GOT3 (cell line): ENCODE data around the gene KLHDC8B.
"Not testable (repeated sequence)": the region's sequence is repeated elsewhere in the genome, so short reads cannot be mapped to it uniquely, and the experiment has no call there.

Source experiments
- DNase-seq: peaks from one replicate; lab custom pipeline; 2025; ENCODE audit warnings: mixed read lengths; lab: John Stamatoyannopoulos, UW

The KLHDC8B gene

DNA sequence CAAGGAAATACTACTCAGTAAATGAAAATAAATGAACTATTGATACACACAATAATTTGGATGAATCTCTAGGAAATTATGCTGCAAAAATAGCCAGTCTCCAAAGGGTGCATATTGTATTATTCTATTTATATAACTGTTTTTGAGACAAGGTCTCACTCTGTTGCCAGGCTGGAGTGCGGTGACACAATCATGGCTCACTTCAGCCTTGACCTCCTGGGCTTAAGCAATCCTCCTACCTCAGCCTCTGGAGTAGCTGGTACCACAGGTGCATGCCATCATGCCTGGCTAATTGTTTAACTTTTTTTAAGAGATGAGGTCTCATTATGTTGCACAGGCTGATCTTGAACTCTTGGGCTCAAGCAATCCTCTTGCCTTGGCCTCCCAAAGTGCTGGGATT lies 12.5 kb downstream of the KLHDC8B start:
- no peak for DNase-seq

DNA sequence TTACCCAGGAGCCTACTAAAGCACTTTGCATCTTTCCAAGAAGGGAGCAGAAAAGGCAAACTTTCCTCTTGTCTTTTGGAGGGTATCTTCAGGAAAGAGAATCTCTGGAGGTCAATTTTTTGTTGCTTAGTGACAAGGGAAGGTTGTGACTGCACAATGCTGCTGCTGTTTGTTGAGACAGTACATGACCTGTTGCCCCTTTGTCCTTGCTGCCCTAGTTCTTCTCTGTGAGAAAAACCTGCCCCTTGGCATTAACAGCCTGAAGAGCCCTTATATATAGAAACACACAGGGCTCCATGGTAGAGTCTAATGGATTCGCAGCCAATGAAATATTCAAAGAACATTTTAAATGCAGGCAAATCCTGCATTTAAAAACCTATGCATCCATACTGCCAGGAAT lies 20.3 kb downstream of the KLHDC8B start:
- no peak for DNase-seq

DNA sequence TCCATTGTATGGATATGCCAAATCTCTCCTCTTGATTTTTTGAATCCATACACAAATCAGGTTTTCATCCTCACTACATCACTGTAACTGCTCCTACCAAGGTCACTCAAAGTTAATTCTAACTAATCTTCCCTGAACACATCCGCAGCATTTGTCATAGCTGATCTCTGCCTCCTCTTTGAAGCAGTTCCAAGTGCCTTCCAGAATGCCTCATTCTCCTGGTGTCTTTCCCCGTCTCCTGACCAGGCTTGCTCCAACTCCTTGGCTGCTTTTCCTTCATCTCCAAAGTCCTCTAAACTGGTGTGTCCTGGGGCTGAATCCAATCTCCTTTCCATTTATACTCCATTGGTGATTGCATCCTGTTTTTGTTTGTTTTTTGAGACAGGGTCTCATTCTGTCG lies 26.8 kb downstream of the KLHDC8B start:
- no peak for DNase-seq

DNA sequence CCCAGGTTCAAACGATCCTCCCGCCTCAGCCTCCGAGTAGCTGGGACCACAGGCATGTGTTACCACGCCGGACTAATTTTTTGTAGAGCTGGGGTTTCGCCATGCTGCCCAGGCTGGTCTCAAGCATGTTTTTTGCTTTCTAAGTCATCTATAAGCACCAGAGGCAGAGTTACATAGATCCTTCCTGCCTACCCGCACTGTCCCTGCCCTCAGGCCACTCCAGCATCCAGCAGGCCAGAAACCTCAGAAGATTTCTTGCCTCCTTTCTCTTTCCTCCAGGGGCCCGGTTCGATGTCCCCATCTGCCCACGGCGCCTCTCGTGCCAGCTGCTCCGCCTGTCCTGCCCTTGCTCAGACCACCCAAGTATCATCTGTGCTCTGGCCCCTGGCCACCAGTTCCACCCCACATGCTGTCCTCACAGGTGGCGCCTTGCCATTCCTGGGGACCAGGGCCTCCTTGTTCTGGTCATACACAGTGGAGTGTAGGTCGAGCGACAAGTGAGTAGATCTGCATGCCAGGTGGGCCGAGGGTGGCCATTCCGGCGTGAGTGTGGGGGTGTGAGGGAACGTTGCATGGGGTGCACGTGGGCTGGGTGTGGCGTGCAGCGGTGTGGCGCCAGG lies 27.3 kb downstream of the KLHDC8B start:
- no peak for DNase-seq

DNA sequence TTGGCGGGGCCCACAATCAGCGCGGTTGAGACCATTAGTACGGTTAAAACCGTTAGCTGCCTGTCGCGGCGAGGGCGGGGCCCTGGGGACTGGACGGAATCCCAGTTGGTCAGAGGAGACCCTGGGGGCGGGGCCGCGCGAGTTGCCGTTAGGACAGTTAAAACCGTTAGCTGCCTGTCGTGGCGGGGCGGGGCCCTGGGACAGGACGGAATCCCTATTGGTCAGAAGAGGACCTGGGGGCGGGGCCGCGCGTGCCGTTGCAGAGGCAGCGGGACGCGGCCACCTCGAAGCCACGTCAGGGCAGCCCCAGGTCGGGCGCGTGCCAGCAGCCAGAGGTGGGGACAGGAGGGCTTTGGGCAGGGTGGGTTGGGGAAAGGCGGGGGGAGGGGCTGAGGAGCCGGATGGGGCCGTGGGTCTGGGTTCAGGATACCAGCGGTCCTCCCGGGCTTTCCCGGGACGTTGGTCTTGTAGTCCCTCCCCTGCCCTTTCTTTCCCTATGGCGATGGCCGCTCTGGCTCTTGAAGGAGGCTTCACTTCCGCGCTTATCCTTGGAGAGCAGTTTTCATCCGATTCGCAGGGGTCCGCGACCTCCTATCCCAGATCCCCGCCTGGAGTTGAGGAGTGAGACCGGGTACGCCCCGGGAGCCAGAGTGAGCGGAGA lies 28.0 kb downstream of the KLHDC8B start:
- DNase-seq = no peak

DNA sequence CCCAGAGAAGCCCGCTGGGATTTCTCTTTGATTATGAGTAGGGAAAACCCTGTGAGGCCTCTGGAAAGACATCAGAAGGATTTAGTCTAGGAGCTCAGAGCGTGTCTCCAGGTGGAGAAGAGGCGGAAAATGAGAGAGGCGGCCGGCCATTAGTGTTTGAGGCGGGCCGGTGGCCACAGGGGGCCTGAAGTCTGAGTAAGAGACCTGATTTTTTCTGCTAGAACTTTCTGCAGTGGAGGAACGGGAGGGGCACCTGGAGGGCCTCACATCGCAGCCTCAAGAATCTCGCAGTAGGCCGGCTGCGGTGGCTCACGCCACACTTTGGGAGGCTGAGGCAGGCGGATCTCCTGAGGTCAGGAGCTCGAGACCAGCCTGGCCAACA lies 28.5 kb downstream of the KLHDC8B start:
- no peak for DNase-seq

DNA sequence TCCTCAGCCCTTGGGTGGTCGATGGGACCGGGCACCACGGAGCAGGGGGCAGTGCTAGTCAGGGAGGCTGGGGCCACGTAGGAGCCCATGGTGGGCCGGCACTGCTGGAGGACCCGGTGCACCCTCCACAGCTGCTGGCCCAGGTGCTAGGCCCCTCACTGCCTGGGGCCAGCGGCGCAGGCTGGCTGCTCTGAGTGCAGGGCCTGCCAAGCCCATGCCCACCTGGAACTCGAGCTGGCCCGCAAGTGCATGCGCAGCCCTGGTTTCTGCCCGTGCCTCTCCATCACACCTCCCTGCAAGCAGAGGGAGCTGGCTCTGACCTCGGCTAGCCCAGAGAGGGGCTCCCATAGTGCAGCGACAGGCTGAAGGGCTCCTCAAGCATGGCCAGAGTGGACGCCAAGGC lies 42.1 kb downstream of the KLHDC8B start:
- no peak for DNase-seq

DNA sequence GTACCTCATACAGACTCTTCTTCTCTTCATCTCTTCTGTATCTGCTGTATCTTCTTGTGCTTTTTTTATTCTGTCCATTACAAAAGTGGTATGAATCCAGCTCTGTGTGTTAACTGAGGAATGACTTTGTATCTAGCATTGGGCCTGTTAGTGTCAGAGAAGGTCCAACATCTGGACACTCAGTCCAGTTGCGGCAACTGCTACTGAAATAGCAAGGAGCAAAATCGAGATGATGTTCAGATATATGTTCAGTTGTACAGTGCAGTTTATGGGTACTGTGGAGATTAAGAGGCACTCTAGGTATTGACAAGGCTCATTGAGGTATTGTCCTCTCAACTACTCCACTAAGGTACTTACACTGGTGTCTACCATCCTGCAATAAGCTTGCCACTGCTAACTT lies 42.6 kb downstream of the KLHDC8B start:
- DNase-seq = no peak

DNA sequence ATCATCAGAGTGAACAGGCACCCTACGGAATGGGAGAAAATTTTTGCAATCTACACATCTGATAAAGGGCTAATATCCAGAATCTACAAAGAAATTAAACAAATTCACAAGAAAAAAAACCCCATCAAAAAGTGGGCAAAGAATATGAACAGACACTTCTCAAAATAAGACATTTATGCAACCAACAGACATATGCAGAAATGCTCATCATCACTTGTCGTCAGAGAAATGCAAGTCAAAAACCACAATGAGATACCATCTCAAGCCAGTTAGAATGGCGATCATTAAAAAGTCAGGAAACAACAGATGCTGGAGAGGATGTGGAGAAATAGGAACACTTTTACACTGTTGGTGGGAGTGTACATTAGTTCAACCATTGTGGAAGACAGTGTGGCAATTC lies 45.3 kb downstream of the KLHDC8B start:
- DNase-seq = not testable (repeated sequence)

DNA sequence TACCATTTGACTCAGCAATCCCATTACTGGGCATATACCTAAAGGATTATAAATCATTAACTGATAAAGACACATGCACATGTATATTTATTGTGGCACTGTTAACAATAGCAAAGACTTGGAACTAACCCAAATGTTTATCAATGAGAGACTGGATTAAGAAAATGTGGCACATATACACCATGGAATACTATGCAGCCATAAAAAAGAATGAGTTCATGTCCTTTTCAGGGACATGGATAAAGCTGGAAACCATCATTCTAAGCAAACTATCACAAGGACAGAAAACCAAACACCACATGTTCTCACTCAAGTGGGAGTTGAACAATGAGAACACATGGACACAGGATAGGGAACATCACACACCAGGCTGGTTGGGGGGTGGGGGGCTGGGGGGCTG lies 45.7 kb downstream of the KLHDC8B start:
- not testable (repeated sequence) for DNase-seq

DNA sequence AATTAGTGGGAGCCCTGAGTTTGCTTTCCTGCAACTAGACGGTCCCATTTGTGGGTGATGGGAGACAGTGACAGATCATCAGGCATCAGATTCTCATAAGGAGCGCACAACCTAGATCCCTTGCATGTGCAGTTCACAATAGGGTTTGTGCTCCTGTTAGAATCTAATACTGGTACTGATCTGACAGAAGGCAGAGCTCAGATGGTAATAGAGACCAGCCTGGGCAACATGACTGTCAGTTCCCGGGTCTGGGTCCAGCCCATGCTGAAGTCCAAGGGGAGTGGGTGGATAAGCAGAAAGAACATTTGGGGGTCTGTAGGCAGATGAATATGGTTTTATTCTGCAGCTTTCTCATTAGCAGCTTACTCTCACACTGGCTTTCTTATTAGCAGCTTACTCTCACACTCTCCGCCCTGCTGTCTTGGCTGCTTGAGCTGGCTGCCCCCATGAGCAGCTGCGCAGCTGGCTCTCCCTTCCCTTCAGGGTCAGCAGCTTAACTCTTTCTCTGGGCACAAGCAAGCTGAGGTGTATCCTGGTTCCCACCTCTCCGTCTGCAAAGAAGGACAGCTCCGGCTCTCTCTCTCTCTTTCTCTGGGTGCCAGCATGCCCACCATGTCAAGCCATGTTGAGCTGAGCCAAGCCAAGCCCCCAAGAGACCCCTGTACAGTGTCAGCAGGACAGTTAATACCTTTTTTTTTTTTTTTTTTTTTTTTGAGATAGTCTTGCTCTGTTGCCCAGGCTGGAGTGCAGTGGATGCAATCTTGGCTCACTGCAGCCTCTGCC lies 46.5 kb downstream of the KLHDC8B start:
- DNase-seq = no peak

DNA sequence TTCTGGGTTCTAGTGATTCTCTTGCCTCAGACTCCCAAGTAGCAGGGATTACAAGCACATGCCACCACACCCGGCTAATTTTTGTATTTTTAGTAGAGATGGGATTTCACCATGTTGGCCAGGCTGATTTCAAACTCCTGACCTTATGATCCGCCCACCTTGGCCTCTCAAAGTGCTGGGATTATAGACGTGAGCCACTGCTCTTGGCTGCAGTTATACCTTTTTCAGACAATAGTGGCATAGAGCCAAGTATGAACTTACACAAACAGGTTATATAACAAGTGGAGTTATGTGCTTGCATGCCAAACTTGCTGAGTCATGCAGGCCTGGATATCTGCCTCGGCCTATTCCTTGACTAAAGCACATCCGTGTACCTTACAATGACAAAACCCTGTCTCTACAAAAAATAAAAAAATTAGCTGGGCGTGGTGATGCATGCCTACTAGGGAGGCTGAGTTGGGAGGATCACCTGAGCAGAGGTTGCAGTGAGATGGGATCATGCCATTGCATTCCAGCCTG lies 47.1 kb downstream of the KLHDC8B start:
- not testable (repeated sequence) for DNase-seq

DNA sequence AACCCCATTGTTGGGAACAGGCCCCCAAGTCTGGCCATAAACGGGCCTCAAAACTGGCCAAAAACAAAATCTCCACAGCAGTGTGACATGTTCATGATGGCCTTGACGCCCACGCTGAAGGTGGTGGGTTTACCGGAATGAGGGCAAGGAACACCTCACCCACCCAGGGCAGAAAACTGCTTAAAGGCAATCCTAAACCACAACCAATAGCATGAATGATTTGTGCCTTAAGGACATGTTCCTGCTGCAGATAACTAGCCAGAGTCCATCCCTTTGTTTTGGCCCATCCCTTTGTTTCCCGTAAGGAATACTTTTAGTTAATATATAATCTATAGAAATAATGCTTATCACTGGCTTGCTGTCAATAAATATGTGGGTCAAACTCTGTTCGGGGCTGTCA lies 47.7 kb downstream of the KLHDC8B start:
- no peak for DNase-seq

DNA sequence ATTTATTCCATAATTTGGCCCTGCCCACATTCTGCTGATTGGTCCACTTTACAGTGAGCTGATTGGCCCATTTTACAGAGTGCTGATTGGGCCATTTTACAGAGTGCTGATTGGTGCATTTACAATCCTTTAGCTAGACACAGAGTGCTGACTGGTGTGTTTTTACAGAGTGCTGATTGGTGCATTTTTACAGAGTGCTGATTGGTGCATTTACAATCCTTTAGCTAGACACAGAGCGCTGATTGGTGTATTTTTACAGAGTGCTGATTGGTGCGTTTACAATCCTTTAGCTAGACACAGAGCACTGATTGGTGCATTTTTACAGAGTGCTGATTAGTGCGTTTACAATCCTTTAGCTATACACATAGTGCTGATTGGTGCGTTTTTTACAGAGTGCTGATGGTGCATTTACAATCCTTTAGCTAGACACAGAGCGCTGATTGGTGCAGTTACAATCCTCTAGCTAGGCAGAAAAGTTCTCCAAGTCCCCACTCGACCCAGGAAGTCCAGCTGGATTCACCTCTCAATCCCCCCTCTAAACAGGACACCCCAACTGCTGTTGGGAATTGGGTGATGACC lies 49.7 kb downstream of the KLHDC8B start:
- DNase-seq = not testable (repeated sequence)

DNA sequence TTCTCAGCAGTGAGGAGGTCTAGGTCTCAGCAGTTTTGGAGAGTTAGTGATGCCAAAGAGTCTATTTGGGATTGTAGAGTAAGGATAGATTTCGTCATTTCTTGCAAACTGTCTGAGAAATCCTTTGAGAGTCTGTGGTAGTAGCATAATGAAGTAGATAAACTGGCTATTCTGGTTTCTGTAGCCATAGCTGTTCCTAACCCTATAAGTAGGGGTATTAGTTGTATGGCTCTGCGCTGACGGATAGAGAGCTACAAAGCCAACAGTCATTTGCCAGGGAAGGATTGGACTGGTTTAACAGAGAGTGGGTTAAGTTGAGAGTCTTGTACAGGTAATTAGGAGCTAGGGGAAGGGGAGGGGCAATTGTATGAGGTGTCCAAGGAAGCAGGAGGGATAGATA lies 50.6 kb downstream of the KLHDC8B start:
- no peak for DNase-seq
